NCI-H1694 (cell line): ENCODE data around the gene PLEKHA7.
"Not testable (repeated sequence)": the region's sequence is repeated elsewhere in the genome, so short reads cannot be mapped to it uniquely, and the experiment has no call there.

Experiments used
- DNase-seq: peaks from one replicate; lab custom pipeline; 2025; lab: John Stamatoyannopoulos, UW

The PLEKHA7 gene

GRCh38 chr11:16911186-16911585 is 103.0 kb downstream of the PLEKHA7 start:
- DNase-seq = no peak

DNA sequence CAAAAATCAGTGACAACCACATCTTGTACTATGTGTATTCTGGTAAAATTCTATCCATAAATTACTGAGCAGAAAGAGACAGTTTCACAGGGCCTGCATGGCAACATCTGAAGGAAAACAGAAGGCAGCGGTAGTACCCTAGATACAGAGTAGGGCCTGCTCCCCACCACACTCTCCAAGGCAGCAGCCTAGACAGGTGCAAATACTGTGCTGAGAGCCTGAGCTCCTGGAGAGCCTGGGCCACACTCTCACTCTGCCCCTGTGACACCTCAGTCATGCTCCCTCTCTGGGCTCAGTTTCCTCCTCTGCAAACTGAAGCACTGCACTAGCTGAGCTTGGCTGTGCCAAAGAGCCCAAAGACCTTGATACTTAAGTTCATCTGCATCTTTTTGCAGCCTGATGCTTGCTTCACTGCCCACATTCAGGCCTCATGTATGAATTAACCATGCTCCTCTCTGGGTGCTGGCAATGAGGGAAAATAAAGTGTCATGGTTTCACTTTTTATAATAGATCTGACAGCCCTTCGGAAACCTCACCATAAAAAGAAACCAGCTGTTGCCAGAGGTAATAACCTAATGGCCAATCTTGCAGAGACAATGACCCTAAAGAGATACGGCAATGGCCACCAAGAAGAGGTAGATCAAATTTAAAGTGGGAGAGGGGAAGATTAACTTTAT is 104.7 kb downstream of the PLEKHA7 start:
- no peak for DNase-seq

- no peak for DNase-seq
Measured at GRCh38 chr11:16905375-16905774, 108.8 kb downstream of the PLEKHA7 start.

GRCh38 chr11:16904761-16905160 is 109.5 kb downstream of the PLEKHA7 start:
- not testable (repeated sequence) for DNase-seq

GRCh38 chr11:16902781-16903378 is 111.3 kb downstream of the PLEKHA7 start:
- no peak for DNase-seq

- no peak for DNase-seq
Measured at GRCh38 chr11:16902182-16902581, 112.0 kb downstream of the PLEKHA7 start.

DNA sequence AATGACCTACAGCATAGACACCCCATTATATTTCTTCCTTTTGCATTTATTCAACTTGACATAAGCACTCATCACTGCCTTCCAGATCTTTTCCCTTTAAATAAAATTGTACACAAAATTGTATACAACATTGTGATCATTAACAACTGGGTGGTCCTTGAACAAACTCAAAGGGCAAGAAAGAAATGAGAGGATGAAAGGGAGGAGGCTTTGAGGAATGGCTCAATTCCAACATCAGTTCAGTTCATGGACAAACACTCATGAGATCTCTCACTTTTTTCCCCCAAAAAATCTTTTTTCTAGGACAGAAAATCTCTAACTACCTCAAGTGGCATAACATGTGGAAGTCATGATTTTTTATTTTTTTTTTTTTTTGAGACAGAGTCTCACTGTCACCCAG is 113.7 kb downstream of the PLEKHA7 start:
- no peak for DNase-seq

DNA sequence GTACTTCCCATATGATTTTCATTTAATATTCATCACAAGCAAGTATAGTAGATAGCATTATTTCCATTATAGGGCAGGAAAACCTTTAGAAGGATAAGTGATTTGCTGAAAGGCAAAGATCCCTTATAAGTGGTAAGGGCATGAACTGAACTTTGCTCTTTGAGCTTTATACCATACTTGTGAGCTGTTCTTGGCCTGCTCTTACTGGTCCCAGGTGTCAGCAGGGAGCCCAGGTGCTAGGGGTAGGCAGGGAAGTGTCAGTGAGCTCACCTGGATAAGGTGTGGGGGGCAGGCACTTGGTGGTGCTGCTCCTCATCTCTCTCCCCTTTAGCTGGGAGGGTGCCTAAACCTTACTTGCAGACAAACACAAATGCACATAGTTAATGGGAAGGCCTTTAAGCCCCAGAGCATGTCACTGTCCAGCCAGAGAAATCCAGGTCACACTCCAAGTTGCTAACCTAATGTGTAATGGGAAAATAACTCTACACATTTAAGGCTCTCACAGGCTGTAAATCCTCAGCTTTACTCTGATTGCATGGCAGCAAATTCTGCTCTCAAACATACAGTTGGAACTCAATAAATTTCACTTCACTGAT is 114.4 kb downstream of the PLEKHA7 start:
- no peak for DNase-seq

DNA sequence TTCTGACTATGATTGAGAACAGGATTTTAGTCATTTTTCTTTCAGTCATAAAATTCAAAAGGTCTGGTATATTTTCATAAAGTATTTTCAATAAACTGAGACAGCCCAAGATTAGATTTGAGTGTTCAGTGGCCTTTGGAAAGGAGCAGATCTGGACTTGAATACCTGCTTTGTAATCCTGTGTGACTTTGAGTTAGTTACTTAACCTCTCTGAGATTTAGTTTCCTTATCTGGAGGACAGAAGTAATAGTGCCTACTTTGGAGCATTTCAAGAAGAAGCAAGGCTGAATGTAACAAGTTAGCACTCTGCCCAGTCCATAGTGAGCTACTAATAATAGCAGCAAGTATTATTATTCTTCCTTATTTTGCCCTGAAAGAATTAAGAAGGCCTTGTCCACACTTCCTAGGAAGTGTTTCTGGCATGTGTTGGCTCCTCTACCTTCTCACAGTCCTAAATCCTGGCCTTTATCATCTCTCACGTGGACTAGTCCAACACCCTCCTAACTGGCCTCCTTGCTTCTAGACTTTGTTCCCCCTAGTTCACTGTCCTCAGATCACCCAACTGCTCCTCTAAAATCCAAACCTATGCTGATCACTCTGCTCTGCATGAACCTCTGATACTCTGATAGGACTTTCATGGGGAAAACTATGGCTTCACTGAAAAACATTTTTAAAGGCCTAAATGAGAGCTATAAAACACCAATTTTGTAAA is 115.8 kb downstream of the PLEKHA7 start:
- no peak for DNase-seq

DNA sequence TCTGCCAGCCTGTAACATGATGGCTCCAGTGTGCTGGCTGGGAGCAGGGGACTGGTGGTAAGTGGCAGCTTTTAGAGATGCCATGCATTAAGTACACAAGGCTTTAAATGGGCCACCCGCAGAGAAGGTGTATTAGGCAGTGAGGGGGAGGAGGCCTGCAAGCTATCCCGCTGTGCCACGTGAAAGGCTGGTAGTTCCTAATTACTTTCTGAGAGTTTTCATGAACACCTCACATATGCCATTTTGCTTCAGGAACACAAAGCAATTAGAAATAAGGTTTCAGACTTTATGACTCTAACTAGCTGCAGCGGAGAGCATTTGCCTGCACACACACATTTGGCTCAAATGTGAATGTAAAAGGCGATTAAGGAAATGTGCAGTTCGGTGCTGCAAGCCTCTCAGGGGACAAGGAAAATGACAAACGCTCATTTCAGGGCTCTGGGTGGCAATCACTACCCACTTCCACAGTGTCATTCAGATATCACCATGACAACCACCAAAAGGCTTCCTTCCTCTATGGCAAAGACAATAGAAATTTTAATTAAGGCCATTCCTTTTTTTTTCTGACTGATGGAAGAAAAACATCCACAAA is 116.6 kb downstream of the PLEKHA7 start:
- no peak for DNase-seq

DNA sequence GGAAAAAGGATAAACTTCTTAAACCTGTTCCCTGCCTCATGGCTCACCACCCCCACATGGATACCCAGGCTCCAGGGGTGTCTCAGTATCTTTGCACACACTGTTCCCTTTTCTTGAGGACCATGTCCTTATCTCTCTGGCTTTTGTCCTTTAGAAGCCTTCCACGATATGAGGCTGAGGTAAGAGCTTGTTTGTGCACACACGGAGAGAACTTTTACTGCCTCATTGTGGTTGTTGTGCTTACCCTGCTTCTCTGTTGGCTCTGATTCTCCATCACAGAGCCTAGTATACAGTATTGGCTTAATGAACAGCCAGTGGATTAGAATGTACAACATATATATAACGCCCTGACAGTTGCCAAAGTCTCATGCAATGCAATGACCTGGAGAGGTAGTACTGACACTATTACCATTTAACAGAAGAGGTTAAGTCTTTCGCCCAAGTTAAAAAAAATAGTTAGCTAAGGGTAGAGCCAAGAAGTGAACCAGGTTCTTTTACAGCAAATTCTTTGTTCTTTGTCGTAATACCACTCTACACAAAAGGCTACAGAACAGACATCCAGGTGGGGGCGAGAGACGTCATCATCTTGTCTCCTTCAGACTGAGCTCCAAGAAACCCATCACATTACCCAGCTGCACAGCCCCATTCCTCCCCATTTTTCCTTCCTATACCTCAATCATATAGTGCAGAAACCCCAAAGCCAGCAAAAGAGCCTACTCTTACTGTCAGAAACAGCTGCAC is 117.3 kb downstream of the PLEKHA7 start:
- DNase-seq = no peak

DNA sequence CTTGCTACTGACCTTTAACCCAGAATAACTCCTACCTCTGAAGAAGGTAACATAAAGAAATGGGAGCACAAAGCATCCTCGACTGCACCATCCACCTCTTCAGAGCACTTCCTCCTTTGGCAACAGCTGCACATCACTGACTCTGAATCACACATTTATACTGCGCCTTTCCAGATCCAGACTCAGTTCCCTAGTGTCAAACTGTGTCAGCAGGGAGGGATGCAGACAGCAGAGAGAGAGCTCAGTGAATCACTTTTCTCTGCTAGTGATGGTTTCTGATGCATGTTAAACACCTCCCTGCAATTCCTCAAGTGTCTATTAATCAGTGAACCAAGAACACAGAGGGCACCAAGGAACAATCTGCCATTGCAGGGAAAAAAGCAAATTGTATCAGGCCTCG is 118.9 kb downstream of the PLEKHA7 start:
- no peak for DNase-seq

GRCh38 chr11:16893456-16894066 is 120.7 kb downstream of the PLEKHA7 start:
- DNase-seq = no peak

DNA sequence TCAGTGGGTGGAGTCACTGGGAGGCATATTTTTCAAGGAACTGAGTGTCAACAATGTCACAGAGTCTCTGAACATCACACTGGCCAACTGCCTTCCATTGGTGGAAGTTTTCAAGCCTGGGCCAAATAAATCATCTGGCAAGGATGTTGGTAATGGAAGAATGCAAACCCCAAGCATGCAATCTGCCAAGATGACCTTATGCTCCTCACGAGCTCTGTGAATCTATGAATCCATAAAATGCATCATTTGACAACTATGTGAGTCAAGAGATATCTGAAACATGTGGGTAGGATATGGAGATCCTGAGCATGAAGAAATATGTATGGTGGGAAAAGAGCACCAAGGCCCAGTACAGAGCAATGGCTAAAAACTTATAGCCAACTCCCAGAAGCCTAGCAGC is 122.2 kb downstream of the PLEKHA7 start:
- DNase-seq = no peak

GRCh38 chr11:16891165-16891564 is 123.0 kb downstream of the PLEKHA7 start:
- DNase-seq = no peak

GRCh38 chr11:16890442-16890841 is 123.8 kb downstream of the PLEKHA7 start:
- no peak for DNase-seq

- DNase-seq = no peak
Measured at GRCh38 chr11:16889905-16890304, 124.3 kb downstream of the PLEKHA7 start.

DNA sequence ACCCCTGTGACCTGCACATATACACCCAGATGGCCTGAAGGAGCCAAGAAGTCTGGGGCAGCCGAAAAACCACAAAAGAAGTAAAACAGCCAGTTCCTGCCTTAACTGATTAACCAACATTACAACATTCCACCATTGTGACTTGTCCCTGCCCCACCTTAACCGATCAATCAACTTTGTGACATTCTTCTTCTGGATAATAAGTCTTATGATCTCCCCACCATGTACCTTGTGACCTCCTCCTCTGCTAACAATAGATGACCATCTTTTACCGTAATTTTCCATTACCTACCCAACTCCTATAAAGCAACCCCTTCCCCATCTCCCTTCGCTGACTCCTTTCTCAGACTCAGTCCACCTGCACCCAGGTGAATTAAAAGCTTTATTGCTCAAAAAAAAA is 125.2 kb downstream of the PLEKHA7 start:
- not testable (repeated sequence) for DNase-seq

GRCh38 chr11:16887887-16888286 is 126.3 kb downstream of the PLEKHA7 start:
- not testable (repeated sequence) for DNase-seq

GRCh38 chr11:16883174-16883573 is 131.0 kb downstream of the PLEKHA7 start:
- DNase-seq = no peak

GRCh38 chr11:16881766-16882165 is 132.4 kb downstream of the PLEKHA7 start:
- DNase-seq = no peak
